ENCODE data around the gene CELF3.
"Not testable (repeated sequence)": the region's sequence is repeated elsewhere in the genome, so short reads cannot be mapped to it uniquely, and the experiment has no call there.

CELF3 gene

DNA sequence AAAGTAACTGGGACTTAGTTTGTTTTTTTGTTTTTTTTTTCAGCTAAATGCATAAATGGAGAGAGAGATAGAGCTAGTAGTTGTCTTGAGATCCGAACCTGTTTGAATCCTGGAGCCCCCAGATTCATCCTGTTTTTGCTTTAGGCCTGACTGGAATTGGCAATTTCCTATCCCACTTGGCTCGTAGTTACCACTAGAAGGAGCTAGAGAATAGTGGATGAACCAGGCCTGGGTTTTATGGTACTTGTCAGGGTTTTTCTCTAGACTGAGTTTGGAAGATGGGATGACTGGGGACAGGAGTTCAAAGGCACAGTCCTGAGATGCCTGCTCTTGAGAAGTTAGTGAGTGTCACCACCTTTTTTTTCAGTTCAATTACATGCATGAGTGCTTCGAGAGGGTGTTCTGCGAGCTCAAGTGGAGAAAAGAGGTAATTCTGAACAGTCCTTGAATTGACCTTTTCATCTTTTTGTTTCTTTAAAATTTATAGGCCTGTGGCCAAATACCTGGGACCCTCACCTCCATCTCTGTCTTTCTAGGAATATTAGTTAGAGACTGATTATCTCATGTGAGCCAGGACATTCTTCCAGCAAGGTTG is 23.4 kb downstream of the CELF3 start:
- DNase-seq, result no peak

- DNase-seq, result no peak
Observed at GRCh38 chr1:151692226-151692625, 24.4 kb downstream of the CELF3 start.

- no peak for DNase-seq
Observed at GRCh38 chr1:151689494-151689893, 27.1 kb downstream of the CELF3 start.

- no peak for DNase-seq
Observed at GRCh38 chr1:151686561-151686960, 30.0 kb downstream of the CELF3 start.

- DNase-seq, result no peak
Observed at GRCh38 chr1:151684128-151684527, 32.5 kb downstream of the CELF3 start.

- not testable (repeated sequence) for DNase-seq
Observed at GRCh38 chr1:151682901-151683300, 33.7 kb downstream of the CELF3 start.

GRCh38 chr1:151681923-151682322 is 34.7 kb downstream of the CELF3 start:
- no peak for DNase-seq

DNA sequence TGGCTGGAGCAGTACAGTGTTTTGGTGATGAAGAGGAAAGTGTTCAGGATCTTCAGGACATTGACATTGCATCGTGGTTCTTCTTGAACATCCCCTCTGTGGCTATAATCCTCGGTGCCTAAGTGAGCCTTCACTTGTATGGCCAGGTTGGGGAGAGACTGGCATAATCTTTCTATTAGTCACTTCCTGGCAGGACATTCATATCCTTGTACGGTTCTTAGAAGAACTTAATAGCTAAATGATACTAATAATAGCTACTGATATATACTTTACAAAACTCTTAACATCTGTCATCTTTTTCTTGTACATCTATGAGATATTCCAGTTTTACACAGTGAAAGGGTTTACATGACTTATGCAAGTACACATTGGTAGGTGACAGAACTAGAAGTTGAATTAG is 35.8 kb downstream of the CELF3 start:
- DNase-seq, result no peak

- no peak for DNase-seq
Observed at GRCh38 chr1:151680391-151680790, 36.2 kb downstream of the CELF3 start.

DNA sequence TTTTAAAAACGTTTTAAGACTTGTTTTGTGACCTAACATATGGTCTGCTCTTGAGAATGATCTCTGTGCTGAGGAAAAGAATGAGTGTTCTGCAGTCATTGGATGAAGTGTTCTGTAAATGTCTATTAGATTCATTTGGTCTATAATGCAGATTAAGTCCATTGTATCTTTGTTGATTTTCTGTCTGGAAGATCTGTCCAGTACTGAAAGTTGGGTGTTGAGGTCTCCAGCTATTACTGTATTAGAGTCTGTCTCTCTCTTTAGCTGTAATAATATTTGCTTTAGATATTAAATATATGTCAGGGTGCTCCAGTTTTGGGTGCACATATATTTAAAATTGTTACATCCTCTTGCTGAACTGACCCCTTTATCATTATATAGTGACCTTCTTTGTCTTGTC is 43.2 kb downstream of the CELF3 start:
- no peak for DNase-seq

DNA sequence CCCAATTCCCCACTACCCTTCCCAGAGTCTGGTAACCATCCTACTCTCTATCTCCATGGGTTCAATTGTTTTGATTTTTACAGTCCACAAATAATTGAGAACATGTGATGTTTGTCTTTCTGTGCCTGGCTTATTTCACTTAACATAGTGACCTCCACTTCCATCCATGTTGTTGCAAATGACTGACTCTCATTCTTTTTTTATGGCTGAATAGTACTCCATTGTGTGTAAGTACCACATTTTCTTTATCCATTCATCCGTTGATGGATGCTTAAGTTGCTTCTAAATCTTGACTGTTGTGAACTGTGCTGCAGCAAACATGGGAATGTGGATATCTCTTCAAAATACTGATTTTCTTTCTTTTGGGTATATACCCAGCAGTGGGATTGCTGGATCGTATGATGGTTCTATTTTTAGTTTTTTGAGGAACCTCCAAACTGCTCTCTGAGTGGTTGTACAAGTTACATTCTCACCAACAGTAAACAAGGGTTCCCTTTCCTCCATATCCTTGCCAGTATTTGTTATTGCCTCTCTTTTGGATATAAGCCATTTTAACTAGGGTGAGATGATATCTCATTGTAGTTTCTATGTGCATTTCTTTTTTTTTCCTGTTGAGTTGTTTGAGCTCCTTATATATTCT is 46.4 kb downstream of the CELF3 start:
- DNase-seq, result not testable (repeated sequence)

- no peak for DNase-seq
Observed at GRCh38 chr1:151668090-151668489, 48.5 kb downstream of the CELF3 start.

DNA sequence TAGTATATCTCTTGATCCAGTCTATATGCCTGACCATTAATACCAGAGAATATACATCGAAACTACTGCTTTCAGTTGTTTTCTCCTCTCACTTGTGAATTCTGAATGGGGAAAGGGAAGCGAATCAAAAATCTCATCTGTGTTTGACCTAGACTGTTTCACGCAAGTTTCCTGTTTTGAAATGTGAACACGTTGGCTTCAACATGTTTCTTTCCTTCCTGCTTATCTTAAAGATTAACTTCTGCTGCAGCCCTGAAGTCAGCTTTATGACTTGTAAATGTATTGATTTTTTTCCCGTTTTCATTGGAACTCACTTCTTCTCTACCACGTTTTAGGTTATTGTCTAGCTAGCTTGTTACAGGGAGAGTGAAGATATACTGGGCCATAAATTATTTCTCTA is 54.9 kb downstream of the CELF3 start:
- DNase-seq, result no peak

- no peak for DNase-seq
Observed at GRCh38 chr1:151655371-151655770, 61.2 kb downstream of the CELF3 start.

DNA sequence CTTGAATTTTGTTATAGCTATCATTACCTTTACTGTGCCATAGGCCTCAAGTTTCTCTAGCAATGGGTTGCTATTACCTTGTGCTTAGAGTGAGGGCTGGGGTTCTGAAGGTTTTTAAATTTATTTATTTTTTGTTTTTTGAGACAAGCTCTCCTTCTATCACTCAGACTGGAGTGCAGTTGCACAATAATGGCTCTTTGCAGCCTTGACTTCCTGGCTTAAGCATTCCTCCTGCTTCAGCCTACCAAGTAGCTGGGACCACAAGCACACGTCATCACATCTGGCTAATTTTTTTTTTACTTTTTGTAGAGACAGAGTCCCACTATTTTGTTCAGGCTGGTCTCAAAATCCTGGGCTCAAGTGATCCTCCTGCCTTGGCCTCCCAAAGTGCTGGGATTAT is 63.2 kb downstream of the CELF3 start:
- no peak for DNase-seq
